HCT116 (cell line): ENCODE data around the gene RBMS1. TPM values are rescaled to one million over a fixed set of nuclear protein-coding genes. Genes with fewer than 3 reads are reported as not detected.

Source experiments
- ATAC-seq: fragments of 200-7000 bp; cut with Tn5 transposase; 2 replicates; pipeline ENCODE4 v1.9.1; 2020; ENCODE audit warnings: mild to moderate bottlenecking, moderate library complexity
- BruUV-seq: library from RNA; stranded (reverse); fragments of 400-500 nt; replicated peaks from 2 replicates; lab custom pipeline; 2021; lab: Mats Ljungman, UMichigan
- CTCF ChIA-PET: fragments of 300-600 bp; sonication (Branson Sonifier 250); formaldehyde crosslinking; loops from one replicate; lab custom pipeline; 2021; ENCODE audit warnings: antibody characterized with exemption; lab: Charles Lee
- POLR2A ChIA-PET: fragments of 300-600, 350-600 bp; sonication (Branson Sonifier 250); formaldehyde crosslinking; loops from one replicate; lab custom pipeline; 2021; ENCODE audit warnings: antibody characterized with exemption; lab: Charles Lee
- RAD21 ChIA-PET, 2 experiments: fragments of 300-600 bp; sonication (Branson Sonifier 250); formaldehyde crosslinking; loops; one replicate each; lab custom pipeline; 2023; ENCODE audit warnings: low total read pairs in 2 of 2; ENCODE audit not compliant: uncharacterized antibody in 2 of 2, unreplicated experiment in 2 of 2, low non-redundant PET in 1 of 2; lab: Charles Lee
- DNase-seq: peaks from one replicate; pipeline ENCODE4 v3.0.0-alpha.2; 2010; ENCODE audit warnings: low read depth, low spot score
- H2AFZ ChIP-seq: fragments of 200-600 bp; shearing (Covaris generic), sonication (generic); 2 replicates; pipeline ENCODE4 v1.6.1; 2017; ENCODE audit warnings: low read depth, mixed run types, mixed read lengths, antibody characterized with exemption, low read length; ENCODE audit not compliant: poor library complexity, severe bottlenecking
- H3K27ac ChIP-seq: 2 replicates; pipeline ENCODE4 v1.5.1; 2012; ENCODE audit warnings: low read depth, low read length
- H3K27me3 ChIP-seq: fragments of 200-600 bp; sonication (generic); 2 replicates; pipeline ENCODE4 v1.6.1; 2016; ENCODE audit warnings: mixed run types, low read length, mixed read lengths; ENCODE audit not compliant: insufficient read depth
- H3K36me3 ChIP-seq, 2 experiments: fragments of 200-500 bp in 1 of 2; fragments of 200-600 bp in 1 of 2; sonication (Bioruptor generic) in 1 of 2; sonication (generic) in 1 of 2; 2 replicates each; pipeline versions ENCODE4 v1.5.1 to v1.6.1; 2014 to 2016; ENCODE audit warnings: low read length in 2 of 2, inconsistent platforms in 1 of 2, mixed read lengths in 1 of 2, mixed run types in 1 of 2; ENCODE audit not compliant: insufficient read depth in 2 of 2, control insufficient read depth in 1 of 2
- H3K4me1 ChIP-seq, 2 experiments: fragments of 200-600 bp in 1 of 2; sonication (generic) in 1 of 2; 2 replicates each; pipeline versions ENCODE4 v1.5.1 to v1.6.1; 2012 to 2017; ENCODE audit warnings: low read length in 2 of 2, inconsistent platforms in 1 of 2, mild to moderate bottlenecking in 1 of 2, mixed read lengths in 1 of 2, mixed run types in 1 of 2, moderate library complexity in 1 of 2; ENCODE audit not compliant: insufficient read depth in 2 of 2, control insufficient read depth in 1 of 2
- H3K4me2 ChIP-seq: fragments of 200-600 bp; sonication (generic); 2 replicates; pipeline ENCODE4 v1.6.1; 2017; ENCODE audit warnings: mixed run types, low read length, mixed read lengths
- H3K4me3 ChIP-seq, 2 experiments: fragments of 200-600 bp in 1 of 2; sonication (generic) in 1 of 2; replicated peaks in 1 of 2; 2 replicates each; pipeline ENCODE4 v1.5.1; 2011 to 2016; ENCODE audit warnings: low read length in 2 of 2, control low read depth in 1 of 2, low read depth in 1 of 2, mild to moderate bottlenecking in 1 of 2, mixed read lengths in 1 of 2, mixed run types in 1 of 2
- H3K79me2 ChIP-seq: fragments of 200-600 bp; sonication (generic); 2 replicates; pipeline ENCODE4 v1.6.1; 2017; ENCODE audit warnings: mild to moderate bottlenecking, mixed run types, low read length, moderate library complexity, mixed read lengths; ENCODE audit not compliant: insufficient read depth
- H3K9ac ChIP-seq: fragments of 200-600 bp; sonication (generic); 2 replicates; pipeline ENCODE4 v1.6.1; 2016; ENCODE audit warnings: low read length, mixed read lengths
- H3K9me2 ChIP-seq: fragments of 200-600 bp; sonication (generic), shearing (Covaris generic); 2 replicates; pipeline ENCODE4 v1.6.1; 2017; ENCODE audit warnings: mixed run types, mild to moderate bottlenecking, moderate library complexity; ENCODE audit not compliant: insufficient read depth
- H3K9me3 ChIP-seq, 2 experiments: fragments of 200-500 bp in 1 of 2; fragments of 200-600 bp in 1 of 2; sonication (Bioruptor generic) in 1 of 2; sonication (generic) in 1 of 2; 2 replicates each; pipeline ENCODE4 v1.6.1; 2014 to 2017; ENCODE audit warnings: low read length in 2 of 2, mixed read lengths in 2 of 2, inconsistent platforms in 1 of 2, low read depth in 1 of 2, mild to moderate bottlenecking in 1 of 2, mixed run types in 1 of 2, moderate library complexity in 1 of 2; ENCODE audit not compliant: control insufficient read depth in 1 of 2, insufficient read depth in 1 of 2
- H4K20me1 ChIP-seq: fragments of 200-600 bp; sonication (generic), shearing (Covaris generic); 2 replicates; pipeline ENCODE4 v1.6.1; 2017; ENCODE audit warnings: mixed run types, mild to moderate bottlenecking, moderate library complexity; ENCODE audit not compliant: insufficient read depth
- ATF3 ChIP-seq: IDR thresholded peaks from 2 replicates; pipeline ENCODE4 v1.6.1; 2012
- CEBPB ChIP-seq: IDR thresholded peaks from 2 replicates; pipeline ENCODE4 v1.6.1; 2012; ENCODE audit warnings: low read depth
- EGR1 ChIP-seq: IDR thresholded peaks from 2 replicates; pipeline ENCODE4 v1.6.1; 2012; ENCODE audit warnings: low read depth
- ELF1 ChIP-seq: IDR thresholded peaks from 2 replicates; pipeline ENCODE4 v1.6.1; 2012; ENCODE audit warnings: low read depth, borderline replicate concordance
- EZH2 ChIP-seq: fragments of 200-600 bp; sonication (generic); IDR thresholded peaks from 2 replicates; pipeline ENCODE4 v1.6.1; 2017; ENCODE audit warnings: antibody characterized with exemption, mixed run types
- EZH2phosphoT487 ChIP-seq: fragments of 200-600 bp; IDR thresholded peaks from 2 replicates; pipeline ENCODE4 v1.6.1; 2018; ENCODE audit warnings: antibody characterized with exemption, borderline replicate concordance
- FOSL1 ChIP-seq: IDR thresholded peaks from 2 replicates; pipeline ENCODE4 v1.6.1; 2012; ENCODE audit warnings: low read depth
- MAX ChIP-seq: IDR thresholded peaks from 2 replicates; pipeline ENCODE4 v1.6.1; 2012
- POLR2A ChIP-seq: IDR thresholded peaks from 2 replicates; pipeline ENCODE4 v1.7.0; 2011; ENCODE audit warnings: borderline replicate concordance; ENCODE audit not compliant: insufficient read depth, insufficient read length; ENCODE audit errors: extremely low read depth
- REST ChIP-seq: IDR thresholded peaks from 2 replicates; pipeline ENCODE4 v1.6.1; 2012; ENCODE audit warnings: low read depth
- SIN3A ChIP-seq: IDR thresholded peaks from 2 replicates; pipeline ENCODE4 v1.6.1; 2012; ENCODE audit warnings: low read depth
- SP1 ChIP-seq: IDR thresholded peaks from 2 replicates; pipeline ENCODE4 v1.6.1; 2012; ENCODE audit warnings: low read depth
- SRF ChIP-seq: IDR thresholded peaks from 2 replicates; pipeline ENCODE4 v1.6.1; 2012; ENCODE audit warnings: low read depth
- TCF7L2 ChIP-seq: IDR thresholded peaks from 2 replicates; pipeline ENCODE4 v1.7.0; 2011; ENCODE audit warnings: borderline replicate concordance, inconsistent platforms; ENCODE audit not compliant: insufficient read depth, insufficient read length; ENCODE audit errors: extremely low read depth
- YY1 ChIP-seq: IDR thresholded peaks from 2 replicates; pipeline ENCODE4 v1.6.1; 2011; ENCODE audit warnings: low read length, low read depth, moderate library complexity, mild to moderate bottlenecking; ENCODE audit not compliant: insufficient replicate concordance; ENCODE audit errors: extremely low read depth
- ZFX ChIP-seq: fragments of 450-650 bp; IDR thresholded peaks from 2 replicates; pipeline ENCODE4 v1.6.1; 2017
- ZNF274 ChIP-seq: fragments of 200-500 bp; sonication (Bioruptor generic); IDR thresholded peaks from 2 replicates; pipeline ENCODE4 v1.6.1; 2014; ENCODE audit warnings: mild to moderate bottlenecking, low read depth, low read length, inconsistent platforms
- intact Hi-C: fragments of 100-400 bp; cut with micrococcal nuclease; formaldehyde crosslinking; loops from 2 replicates; pipeline ENCODE4 v1.10.0; 2022
- total RNA-seq: library from RNA; stranded (reverse); gene quantifications from one replicate; pipeline ENCODE4 v1.2.1, GENCODE V29; 2021; ENCODE audit not compliant: unreplicated experiment

The RBMS1 gene
- total RNA-seq, 1 experiment from 2014 or later = 17.6 TPM

GRCh38 chr2:160349306-160349705 lies 144.3 kb downstream of the RBMS1 start:
- POLR2A ChIA-PET = no interaction called here
- no peak overlapping the region for H3K4me2 ChIP-seq
- no peaks in the 10 kb centered on the region for H3K36me3 ChIP-seq
- no peaks in the 10 kb centered on the region for H4K20me1 ChIP-seq
- H3K9ac ChIP-seq = no peak overlapping the region
- ATAC-seq (no peak), DNase-seq (no peak)
- H3K79me2 ChIP-seq = no peaks in the 10 kb centered on the region
- no peak overlapping the region for H3K27ac ChIP-seq
- H3K27me3 ChIP-seq = no peaks in the 10 kb centered on the region
- TF ChIP-seq POLR2A = no peak
- TF ChIP-seq TCF7L2 = no peak
- no peak for TF ChIP-seq EZH2
- no peak for TF ChIP-seq MAX
- TF ChIP-seq SP1 = no peak
- no peak for TF ChIP-seq ATF3
- no peaks in the 10 kb centered on the region for H3K9me2 ChIP-seq
- no peaks in the 10 kb centered on the region for H3K9me3 ChIP-seq
- RAD21 ChIA-PET = no interaction called here
- H2AFZ ChIP-seq = no peak overlapping the region
- no peaks in the 10 kb centered on the region for H3K4me1 ChIP-seq
- intact Hi-C loops = no loop called here
- H3K4me3 ChIP-seq = no peak overlapping the region
- no TSS peak for BruUV-seq
- CTCF ChIA-PET = no interaction called here

- intact Hi-C loops = no loop called here
- Histone ChIP-seq H3K9ac (no peak overlapping the region), H3K36me3 (no peaks in the 10 kb centered on the region), H3K4me3 (no peak overlapping the region), H3K9me2 (no peaks in the 10 kb centered on the region), H3K27ac (no peak overlapping the region), H3K4me1 (no peaks in the 10 kb centered on the region), H2AFZ (no peak overlapping the region), H3K9me3 (no peaks in the 10 kb centered on the region), H4K20me1 (no peaks in the 10 kb centered on the region), H3K27me3 (no peaks in the 10 kb centered on the region), H3K79me2 (no peaks in the 10 kb centered on the region), H3K4me2 (no peak overlapping the region)
- RAD21 ChIA-PET = no interaction called here
- ATAC-seq (no peak), DNase-seq (no peak)
- POLR2A ChIA-PET = no interaction called here
- BruUV-seq = no TSS peak
- TF ChIP-seq MAX = no peak
- TF ChIP-seq SRF = no peak
- no peak for TF ChIP-seq FOSL1
- no peak for TF ChIP-seq YY1
- no peak for TF ChIP-seq CEBPB
- TF ChIP-seq ATF3 = no peak
- no peak for TF ChIP-seq ZNF274
- TF ChIP-seq ZFX = no peak
- no peak for TF ChIP-seq TCF7L2
- no peak for TF ChIP-seq SIN3A
- TF ChIP-seq EGR1 = no peak
- TF ChIP-seq ELF1 = no peak
- TF ChIP-seq EZH2phosphoT487 = no peak
- no peak for TF ChIP-seq REST
- CTCF ChIA-PET = no interaction called here
These were observed 146.2 kb downstream of the RBMS1 start for GRCh38 chr2:160347269-160347863.
